ENCODE measurements around the gene ZNF362.

The ZNF362 gene

DNA sequence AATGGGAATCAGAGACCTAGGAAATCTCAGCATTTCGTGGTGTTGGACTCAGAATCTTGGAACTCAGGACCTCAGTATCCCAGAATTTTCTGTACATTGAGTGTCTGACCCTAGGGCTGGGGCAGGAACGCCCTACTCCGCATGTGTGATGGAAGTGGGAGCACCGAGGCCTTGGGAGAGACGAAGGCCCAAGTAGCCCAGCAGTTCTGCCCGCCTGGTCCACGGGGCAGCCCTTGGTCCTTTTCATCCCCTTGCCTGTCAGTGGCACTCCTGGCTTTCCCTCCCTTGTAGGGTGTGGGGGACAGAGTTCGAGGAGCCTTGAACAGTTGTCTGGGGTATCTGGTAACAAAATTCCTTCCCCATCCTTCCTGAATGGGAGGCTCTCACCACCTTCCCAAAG lies 54.4 kb downstream of the ZNF362 start:
- Histone ChIP-seq H3K4me1 (ENCODE audit: control insufficient read depth, low read length) (peaks cover 5% of the 10 kb centered on the region; the same call in 1 of the 2 replicates), H3K79me2 (ENCODE audit: control insufficient read depth, low read length) (no peaks in the 10 kb centered on the region), H3K4me2 (ENCODE audit: low read length) (no peak overlapping the region), H3K4me3 (ENCODE audit: low read length) (no peak overlapping the region), H3K27me3 (ENCODE audit: control insufficient read depth, low read length) (peaks cover 2% of the 10 kb centered on the region), H3K27ac (ENCODE audit: low read depth, low read length) (no peak overlapping the region), H3K36me3 (ENCODE audit: control insufficient read depth, low read length) (no peaks in the 10 kb centered on the region), H3K9me3 (ENCODE audit: control insufficient read depth, insufficient read depth, low read length) (no peaks in the 10 kb centered on the region), H4K20me1 (ENCODE audit: control insufficient read depth, insufficient read depth, low read depth, low read length) (no peaks in the 10 kb centered on the region), H3F3A (ENCODE audit: control insufficient read depth, insufficient read depth) (no peaks in the 10 kb centered on the region), H3K9me2 (replicated peaks; ENCODE audit: control insufficient read depth, low read length) (no peaks in the 10 kb centered on the region)
- no peak for TF ChIP-seq EZH2phosphoT487 (IDR thresholded peaks at IDR 0.05; ENCODE audit: borderline replicate concordance, low read length)

DNA sequence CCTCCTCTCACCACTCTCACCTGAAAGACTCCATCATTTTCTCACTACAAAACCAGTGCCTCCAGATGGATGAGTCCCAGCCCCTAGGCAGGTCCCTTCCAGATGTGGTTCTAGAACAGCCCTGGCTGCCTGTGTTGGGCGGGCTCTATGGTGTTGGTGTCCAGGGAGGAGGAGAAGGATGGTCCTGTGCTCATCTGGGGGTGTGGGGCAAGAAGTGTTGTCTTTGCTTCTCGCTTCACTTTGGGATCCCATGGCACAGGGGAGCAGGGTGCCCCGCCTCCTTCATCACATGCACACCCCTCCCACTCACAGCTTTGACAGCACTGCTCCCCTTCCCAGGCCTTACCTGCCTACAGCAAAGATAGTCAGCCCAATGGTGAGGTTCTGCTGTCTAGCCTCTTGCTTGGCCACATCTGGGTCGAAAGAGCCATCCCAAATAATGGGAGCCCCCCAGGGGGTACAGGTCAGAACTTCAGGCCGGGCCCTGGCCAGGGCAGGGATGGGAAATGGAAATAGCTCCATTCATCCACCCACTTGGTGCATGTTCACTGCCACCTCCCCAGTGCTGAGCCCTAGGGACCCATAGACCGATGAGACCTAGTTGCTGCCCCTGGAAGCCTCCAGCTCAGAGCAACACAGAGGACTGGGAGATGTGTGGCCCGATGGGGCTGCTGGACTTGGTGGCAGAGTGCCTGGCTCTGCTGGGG lies 55.6 kb downstream of the ZNF362 start:
- Histone ChIP-seq H4K20me1 (ENCODE audit: control insufficient read depth, insufficient read depth, low read depth, low read length) (no peaks in the 10 kb centered on the region), H3K4me3 (ENCODE audit: low read length) (no peak overlapping the region), H3F3A (ENCODE audit: control insufficient read depth, insufficient read depth) (no peaks in the 10 kb centered on the region), H3K36me3 (ENCODE audit: control insufficient read depth, low read length) (no peaks in the 10 kb centered on the region), H3K27me3 (ENCODE audit: control insufficient read depth, low read length) (peaks cover 9% of the 10 kb centered on the region), H3K79me2 (ENCODE audit: control insufficient read depth, low read length) (no peaks in the 10 kb centered on the region), H3K4me2 (ENCODE audit: low read length) (no peak overlapping the region), H3K9me2 (replicated peaks; ENCODE audit: control insufficient read depth, low read length) (no peaks in the 10 kb centered on the region), H3K4me1 (ENCODE audit: control insufficient read depth, low read length) (no peaks in the 10 kb centered on the region), H3K9me3 (ENCODE audit: control insufficient read depth, insufficient read depth, low read length) (no peaks in the 10 kb centered on the region), H3K27ac (ENCODE audit: low read depth, low read length) (no peak overlapping the region)
- TF ChIP-seq EZH2phosphoT487 (IDR thresholded peaks at IDR 0.05; ENCODE audit: borderline replicate concordance, low read length) = no peak
- TF ChIP-seq, protein P1, sequence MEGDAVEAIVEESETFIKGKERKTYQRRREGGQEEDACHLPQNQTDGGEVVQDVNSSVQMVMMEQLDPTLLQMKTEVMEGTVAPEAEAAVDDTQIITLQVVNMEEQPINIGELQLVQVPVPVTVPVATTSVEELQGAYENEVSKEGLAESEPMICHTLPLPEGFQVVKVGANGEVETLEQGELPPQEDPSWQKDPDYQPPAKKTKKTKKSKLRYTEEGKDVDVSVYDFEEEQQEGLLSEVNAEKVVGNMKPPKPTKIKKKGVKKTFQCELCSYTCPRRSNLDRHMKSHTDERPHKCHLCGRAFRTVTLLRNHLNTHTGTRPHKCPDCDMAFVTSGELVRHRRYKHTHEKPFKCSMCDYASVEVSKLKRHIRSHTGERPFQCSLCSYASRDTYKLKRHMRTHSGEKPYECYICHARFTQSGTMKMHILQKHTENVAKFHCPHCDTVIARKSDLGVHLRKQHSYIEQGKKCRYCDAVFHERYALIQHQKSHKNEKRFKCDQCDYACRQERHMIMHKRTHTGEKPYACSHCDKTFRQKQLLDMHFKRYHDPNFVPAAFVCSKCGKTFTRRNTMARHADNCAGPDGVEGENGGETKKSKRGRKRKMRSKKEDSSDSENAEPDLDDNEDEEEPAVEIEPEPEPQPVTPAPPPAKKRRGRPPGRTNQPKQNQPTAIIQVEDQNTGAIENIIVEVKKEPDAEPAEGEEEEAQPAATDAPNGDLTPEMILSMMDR (IDR thresholded peaks at IDR 0.05; ENCODE audit: low read depth, low read length, poor library complexity, severe bottlenecking) = no peak

DNA sequence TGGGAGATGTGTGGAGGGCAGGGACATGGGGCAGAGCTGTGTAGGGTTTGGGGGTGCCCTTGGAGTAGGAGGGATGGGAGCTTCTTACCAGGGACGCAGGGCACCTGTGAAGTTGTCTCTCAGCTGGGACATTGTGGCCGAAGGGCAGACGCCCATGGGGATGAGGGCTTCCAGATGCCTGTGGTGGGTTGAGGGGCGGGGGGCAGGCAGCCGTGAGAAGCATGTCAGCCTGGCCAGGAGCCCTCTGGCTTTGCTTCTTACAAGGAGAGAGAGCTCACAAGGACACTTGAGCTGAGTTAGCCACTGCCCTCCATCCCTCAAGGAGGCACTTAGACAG lies 56.1 kb downstream of the ZNF362 start:
- no peak overlapping the region for H3K27ac ChIP-seq (ENCODE audit: low read depth, low read length)
- H3K9me3 ChIP-seq (ENCODE audit: control insufficient read depth, insufficient read depth, low read length) = no peaks in the 10 kb centered on the region
- no peaks in the 10 kb centered on the region for H3K4me1 ChIP-seq (ENCODE audit: control insufficient read depth, low read length)
- H3K9me2 ChIP-seq (replicated peaks; ENCODE audit: control insufficient read depth, low read length) = no peaks in the 10 kb centered on the region
- H3K36me3 ChIP-seq (ENCODE audit: control insufficient read depth, low read length) = no peaks in the 10 kb centered on the region
- H3K4me2 ChIP-seq (ENCODE audit: low read length) = no peak overlapping the region
- no peaks in the 10 kb centered on the region for H3F3A ChIP-seq (ENCODE audit: control insufficient read depth, insufficient read depth)
- H3K4me3 ChIP-seq (ENCODE audit: low read length) = no peak overlapping the region
- H3K79me2 ChIP-seq (ENCODE audit: control insufficient read depth, low read length) = no peaks in the 10 kb centered on the region
- no peaks in the 10 kb centered on the region for H4K20me1 ChIP-seq (ENCODE audit: control insufficient read depth, insufficient read depth, low read depth, low read length)
- peaks cover 12% of the 10 kb centered on the region for H3K27me3 ChIP-seq (ENCODE audit: control insufficient read depth, low read length)
- TF ChIP-seq, protein P1 (IDR thresholded peaks at IDR 0.05; ENCODE audit: low read depth, low read length, poor library complexity, severe bottlenecking) = no peak
- no peak for TF ChIP-seq EZH2phosphoT487 (IDR thresholded peaks at IDR 0.05; ENCODE audit: borderline replicate concordance, low read length)

DNA sequence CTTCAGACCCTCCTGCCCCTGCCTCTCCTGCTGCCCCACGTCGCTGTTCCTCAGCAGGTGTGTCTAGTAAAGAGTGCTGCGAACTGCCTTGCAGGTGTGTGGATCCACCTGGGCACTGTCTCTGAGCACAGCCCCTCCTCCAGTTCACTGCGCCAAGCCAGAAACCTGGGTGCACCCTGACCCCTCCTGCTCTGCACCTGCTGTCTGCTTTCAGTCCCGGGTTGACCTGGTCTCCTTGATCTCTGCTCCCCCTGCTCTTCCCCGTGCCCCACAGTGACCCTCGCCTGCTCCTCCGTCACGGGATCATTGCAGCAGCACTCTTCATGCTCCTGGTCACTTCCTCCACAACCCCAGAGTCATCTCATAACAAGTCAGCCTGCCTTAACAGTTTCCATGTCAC lies 58.1 kb downstream of the ZNF362 start:
- Histone ChIP-seq H3K9me2 (replicated peaks; ENCODE audit: control insufficient read depth, low read length) (no peaks in the 10 kb centered on the region), H3K4me1 (ENCODE audit: control insufficient read depth, low read length) (no peaks in the 10 kb centered on the region), H4K20me1 (ENCODE audit: control insufficient read depth, insufficient read depth, low read depth, low read length) (no peaks in the 10 kb centered on the region), H3K9me3 (ENCODE audit: control insufficient read depth, insufficient read depth, low read length) (no peaks in the 10 kb centered on the region), H3K27ac (ENCODE audit: low read depth, low read length) (no peak overlapping the region), H3K4me2 (ENCODE audit: low read length) (no peak overlapping the region), H3K4me3 (ENCODE audit: low read length) (no peak overlapping the region), H3K36me3 (ENCODE audit: control insufficient read depth, low read length) (no peaks in the 10 kb centered on the region), H3K79me2 (ENCODE audit: control insufficient read depth, low read length) (no peaks in the 10 kb centered on the region), H3F3A (ENCODE audit: control insufficient read depth, insufficient read depth) (no peaks in the 10 kb centered on the region), H3K27me3 (ENCODE audit: control insufficient read depth, low read length) (peaks cover 28% of the 10 kb centered on the region)
- TF ChIP-seq, protein P1 (IDR thresholded peaks at IDR 0.05; ENCODE audit: low read depth, low read length, poor library complexity, severe bottlenecking) = no peak
- no peak for TF ChIP-seq EZH2phosphoT487 (IDR thresholded peaks at IDR 0.05; ENCODE audit: borderline replicate concordance, low read length)
